ENCODE measurements around the gene TMEM50B. TPM values are rescaled to one million over a fixed set of nuclear protein-coding genes. Genes with fewer than 3 reads are reported as not detected.

Gene TMEM50B
- total and polyA plus RNA-seq, 2 of the 8 experiments (the other 6 are each of a cell fraction or from before 2014, with no cell fraction given): 16.8 to 20.5 TPM

DNA sequence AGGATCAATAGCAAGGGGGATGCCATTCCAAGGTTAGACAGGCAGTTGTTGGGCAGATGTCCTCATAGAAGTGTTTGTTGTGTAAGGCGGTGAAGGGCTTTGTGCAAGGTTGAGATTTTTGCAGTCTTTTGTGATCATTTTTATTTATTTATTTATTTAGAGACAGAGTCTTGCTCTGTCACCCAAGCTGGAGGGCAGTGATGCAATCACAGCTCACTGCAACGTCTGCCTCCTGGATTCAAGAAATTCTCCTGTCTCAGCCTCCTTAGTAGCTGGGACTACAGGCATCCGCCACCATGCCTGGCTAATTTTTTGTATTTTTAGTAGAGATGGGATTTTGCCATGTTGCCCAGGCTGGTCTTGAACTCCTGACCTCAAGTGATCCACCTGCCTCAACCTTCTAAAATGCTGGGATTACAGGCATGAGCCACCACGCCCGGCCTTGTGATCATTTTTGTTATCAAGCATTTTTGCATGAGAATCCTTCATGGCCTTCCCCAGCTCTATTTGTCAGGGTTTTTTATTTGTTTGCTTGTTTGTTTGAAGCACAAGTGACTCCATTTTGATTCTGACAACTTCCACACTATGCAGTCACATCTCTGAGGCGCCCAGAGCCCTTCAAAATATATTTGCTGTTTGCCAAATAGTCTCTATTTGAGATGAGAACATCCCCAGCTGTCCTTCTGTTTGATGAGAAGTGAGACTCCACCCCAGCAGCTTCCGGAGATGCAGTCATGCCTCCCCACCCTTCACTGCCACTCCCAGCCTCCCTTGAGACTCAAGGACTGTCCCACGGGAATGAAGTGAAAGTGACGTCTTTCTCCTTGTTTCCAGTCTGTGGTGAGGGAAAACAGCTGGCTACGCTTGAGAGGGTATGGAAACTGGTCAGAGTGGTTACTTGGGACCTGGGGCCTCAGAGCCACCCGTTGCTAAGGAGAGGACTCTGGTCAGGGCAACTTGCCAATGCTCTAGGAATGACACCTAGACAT is 38.0 kb downstream of the TMEM50B start (continued):
- TF ChIP-seq NANOG (IDR thresholded peaks at IDR 0.05; ENCODE audit: insufficient read depth, low read depth, low read length, poor library complexity, severe bottlenecking): no peak
- TF ChIP-seq, protein P1, sequence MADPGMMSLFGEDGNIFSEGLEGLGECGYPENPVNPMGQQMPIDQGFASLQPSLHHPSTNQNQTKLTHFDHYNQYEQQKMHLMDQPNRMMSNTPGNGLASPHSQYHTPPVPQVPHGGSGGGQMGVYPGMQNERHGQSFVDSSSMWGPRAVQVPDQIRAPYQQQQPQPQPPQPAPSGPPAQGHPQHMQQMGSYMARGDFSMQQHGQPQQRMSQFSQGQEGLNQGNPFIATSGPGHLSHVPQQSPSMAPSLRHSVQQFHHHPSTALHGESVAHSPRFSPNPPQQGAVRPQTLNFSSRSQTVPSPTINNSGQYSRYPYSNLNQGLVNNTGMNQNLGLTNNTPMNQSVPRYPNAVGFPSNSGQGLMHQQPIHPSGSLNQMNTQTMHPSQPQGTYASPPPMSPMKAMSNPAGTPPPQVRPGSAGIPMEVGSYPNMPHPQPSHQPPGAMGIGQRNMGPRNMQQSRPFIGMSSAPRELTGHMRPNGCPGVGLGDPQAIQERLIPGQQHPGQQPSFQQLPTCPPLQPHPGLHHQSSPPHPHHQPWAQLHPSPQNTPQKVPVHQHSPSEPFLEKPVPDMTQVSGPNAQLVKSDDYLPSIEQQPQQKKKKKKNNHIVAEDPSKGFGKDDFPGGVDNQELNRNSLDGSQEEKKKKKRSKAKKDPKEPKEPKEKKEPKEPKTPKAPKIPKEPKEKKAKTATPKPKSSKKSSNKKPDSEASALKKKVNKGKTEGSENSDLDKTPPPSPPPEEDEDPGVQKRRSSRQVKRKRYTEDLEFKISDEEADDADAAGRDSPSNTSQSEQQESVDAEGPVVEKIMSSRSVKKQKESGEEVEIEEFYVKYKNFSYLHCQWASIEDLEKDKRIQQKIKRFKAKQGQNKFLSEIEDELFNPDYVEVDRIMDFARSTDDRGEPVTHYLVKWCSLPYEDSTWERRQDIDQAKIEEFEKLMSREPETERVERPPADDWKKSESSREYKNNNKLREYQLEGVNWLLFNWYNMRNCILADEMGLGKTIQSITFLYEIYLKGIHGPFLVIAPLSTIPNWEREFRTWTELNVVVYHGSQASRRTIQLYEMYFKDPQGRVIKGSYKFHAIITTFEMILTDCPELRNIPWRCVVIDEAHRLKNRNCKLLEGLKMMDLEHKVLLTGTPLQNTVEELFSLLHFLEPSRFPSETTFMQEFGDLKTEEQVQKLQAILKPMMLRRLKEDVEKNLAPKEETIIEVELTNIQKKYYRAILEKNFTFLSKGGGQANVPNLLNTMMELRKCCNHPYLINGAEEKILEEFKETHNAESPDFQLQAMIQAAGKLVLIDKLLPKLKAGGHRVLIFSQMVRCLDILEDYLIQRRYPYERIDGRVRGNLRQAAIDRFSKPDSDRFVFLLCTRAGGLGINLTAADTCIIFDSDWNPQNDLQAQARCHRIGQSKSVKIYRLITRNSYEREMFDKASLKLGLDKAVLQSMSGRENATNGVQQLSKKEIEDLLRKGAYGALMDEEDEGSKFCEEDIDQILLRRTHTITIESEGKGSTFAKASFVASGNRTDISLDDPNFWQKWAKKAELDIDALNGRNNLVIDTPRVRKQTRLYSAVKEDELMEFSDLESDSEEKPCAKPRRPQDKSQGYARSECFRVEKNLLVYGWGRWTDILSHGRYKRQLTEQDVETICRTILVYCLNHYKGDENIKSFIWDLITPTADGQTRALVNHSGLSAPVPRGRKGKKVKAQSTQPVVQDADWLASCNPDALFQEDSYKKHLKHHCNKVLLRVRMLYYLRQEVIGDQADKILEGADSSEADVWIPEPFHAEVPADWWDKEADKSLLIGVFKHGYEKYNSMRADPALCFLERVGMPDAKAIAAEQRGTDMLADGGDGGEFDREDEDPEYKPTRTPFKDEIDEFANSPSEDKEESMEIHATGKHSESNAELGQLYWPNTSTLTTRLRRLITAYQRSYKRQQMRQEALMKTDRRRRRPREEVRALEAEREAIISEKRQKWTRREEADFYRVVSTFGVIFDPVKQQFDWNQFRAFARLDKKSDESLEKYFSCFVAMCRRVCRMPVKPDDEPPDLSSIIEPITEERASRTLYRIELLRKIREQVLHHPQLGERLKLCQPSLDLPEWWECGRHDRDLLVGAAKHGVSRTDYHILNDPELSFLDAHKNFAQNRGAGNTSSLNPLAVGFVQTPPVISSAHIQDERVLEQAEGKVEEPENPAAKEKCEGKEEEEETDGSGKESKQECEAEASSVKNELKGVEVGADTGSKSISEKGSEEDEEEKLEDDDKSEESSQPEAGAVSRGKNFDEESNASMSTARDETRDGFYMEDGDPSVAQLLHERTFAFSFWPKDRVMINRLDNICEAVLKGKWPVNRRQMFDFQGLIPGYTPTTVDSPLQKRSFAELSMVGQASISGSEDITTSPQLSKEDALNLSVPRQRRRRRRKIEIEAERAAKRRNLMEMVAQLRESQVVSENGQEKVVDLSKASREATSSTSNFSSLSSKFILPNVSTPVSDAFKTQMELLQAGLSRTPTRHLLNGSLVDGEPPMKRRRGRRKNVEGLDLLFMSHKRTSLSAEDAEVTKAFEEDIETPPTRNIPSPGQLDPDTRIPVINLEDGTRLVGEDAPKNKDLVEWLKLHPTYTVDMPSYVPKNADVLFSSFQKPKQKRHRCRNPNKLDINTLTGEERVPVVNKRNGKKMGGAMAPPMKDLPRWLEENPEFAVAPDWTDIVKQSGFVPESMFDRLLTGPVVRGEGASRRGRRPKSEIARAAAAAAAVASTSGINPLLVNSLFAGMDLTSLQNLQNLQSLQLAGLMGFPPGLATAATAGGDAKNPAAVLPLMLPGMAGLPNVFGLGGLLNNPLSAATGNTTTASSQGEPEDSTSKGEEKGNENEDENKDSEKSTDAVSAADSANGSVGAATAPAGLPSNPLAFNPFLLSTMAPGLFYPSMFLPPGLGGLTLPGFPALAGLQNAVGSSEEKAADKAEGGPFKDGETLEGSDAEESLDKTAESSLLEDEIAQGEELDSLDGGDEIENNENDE (IDR thresholded peaks at IDR 0.05; ENCODE audit: insufficient replicate concordance, low read length): no peak
- TF ChIP-seq SUZ12 (IDR thresholded peaks at IDR 0.05; ENCODE audit: low read length): no peak
- TF ChIP-seq BCL11A (IDR thresholded peaks at IDR 0.05; ENCODE audit: low read depth in 2 of 2, low read length in 2 of 2): no peak
- no peak for TF ChIP-seq FOSL1 (IDR thresholded peaks at IDR 0.05; ENCODE audit: insufficient read depth, low read depth, low read length)
- no peak for TF ChIP-seq EZH2 (IDR thresholded peaks at IDR 0.05; ENCODE audit: low read depth, low read length, severe bottlenecking)
